SK-MEL-5 (cell line): ENCODE measurements around the gene PPP2R5C. TPM values are rescaled to one million over a fixed set of nuclear protein-coding genes. Genes with fewer than 3 reads are reported as not detected.

Experiments
- DNase-seq: peaks from one replicate; pipeline ENCODE4 v3.0.0-alpha.2; 2016; ENCODE audit warnings: low read depth, low spot score
- in situ Hi-C: cut with HindIII; loops from 2 replicates; pipeline ENCODE4 v1.10.0; 2016; ENCODE audit warnings: low sequenced_read_pairs, high pct_unique_total_duplicates, low pct_unique_long_range_greater_than_20kb
- total RNA-seq: library from RNA; depleted of rRNA; stranded (reverse); fragments of >200 nt; shearing (Covaris generic); gene quantifications from 2 replicates; pipeline ENCODE4 v1.2.3, GENCODE V29; 2014

PPP2R5C gene
- total RNA-seq, 1 experiment from 2014 or later, result 235 TPM

- in situ Hi-C loops, result no loop called here
- DNase-seq, result no peak
Measured at GRCh38 chr14:101819251-101819990, 57.9 kb downstream of the PPP2R5C start.

- DNase-seq, result no peak
- in situ Hi-C loops, result no loop called here
Measured at GRCh38 chr14:101820283-101820798, 58.8 kb downstream of the PPP2R5C start.

- no peak for DNase-seq
- in situ Hi-C loops, result no loop called here
Measured at GRCh38 chr14:101821528-101821927, 60.0 kb downstream of the PPP2R5C start.

GRCh38 chr14:101823066-101823465 is 61.6 kb downstream of the PPP2R5C start:
- in situ Hi-C loops, result no loop called here

GRCh38 chr14:101823511-101824120 is 62.1 kb downstream of the PPP2R5C start:
- in situ Hi-C loops, result no loop called here

More at GRCh38 chr14:101823066-101823465, 61.6 kb downstream of the PPP2R5C start:
- no peak for DNase-seq

GRCh38 chr14:101824339-101824727 is 62.8 kb downstream of the PPP2R5C start:
- in situ Hi-C loops, result no loop called here
- DNase-seq, result no peak

More at GRCh38 chr14:101823511-101824120, 62.1 kb downstream of the PPP2R5C start:
- no peak for DNase-seq

GRCh38 chr14:101825797-101826196 is 64.3 kb downstream of the PPP2R5C start:
- DNase-seq, result no peak
- in situ Hi-C loops, result no loop called here

- in situ Hi-C loops, result no loop called here
- no peak for DNase-seq
Measured at GRCh38 chr14:101826351-101826750, 64.8 kb downstream of the PPP2R5C start.

- in situ Hi-C loops, result no loop called here
- no peak for DNase-seq
Measured at GRCh38 chr14:101827286-101827685, 65.8 kb downstream of the PPP2R5C start.

- in situ Hi-C loops, result no loop called here
- no peak for DNase-seq
Measured at GRCh38 chr14:101828046-101828445, 66.5 kb downstream of the PPP2R5C start.

- in situ Hi-C loops, result no loop called here
- peak; percentile 25 for DNase-seq
Measured at GRCh38 chr14:101830271-101830670, 68.8 kb downstream of the PPP2R5C start.

GRCh38 chr14:101833045-101833444 is 71.5 kb downstream of the PPP2R5C start:
- DNase-seq, result no peak
- in situ Hi-C loops, result no loop called here

GRCh38 chr14:101834397-101834796 is 72.9 kb downstream of the PPP2R5C start:
- no peak for DNase-seq
- in situ Hi-C loops, result no loop called here

GRCh38 chr14:101834800-101835547 is 73.5 kb downstream of the PPP2R5C start:
- DNase-seq, result no peak
- in situ Hi-C loops, result no loop called here

GRCh38 chr14:101835566-101835965 is 74.1 kb downstream of the PPP2R5C start:
- no peak for DNase-seq
- in situ Hi-C loops, result no loop called here

GRCh38 chr14:101836135-101836534 is 74.6 kb downstream of the PPP2R5C start:
- no peak for DNase-seq
- in situ Hi-C loops, result no loop called here

GRCh38 chr14:101838476-101838875 is 77.0 kb downstream of the PPP2R5C start:
- peak; percentile 45 for DNase-seq

GRCh38 chr14:101839236-101839635 is 77.7 kb downstream of the PPP2R5C start:
- in situ Hi-C loops, result no loop called here
- no peak for DNase-seq

More at GRCh38 chr14:101838476-101838875, 77.0 kb downstream of the PPP2R5C start:
- in situ Hi-C loops, result no loop called here
